ENCODE data around the gene CCDC136. TPM values are rescaled to one million over a fixed set of nuclear protein-coding genes. Genes with fewer than 3 reads are reported as not detected.
A peak's percentile ranks its signal among the peaks of the same experiment; 100 is the strongest.

Gene CCDC136
- total RNA-seq, 2 experiments from 2014 or later: 13.8 to 14.5 TPM

DNA sequence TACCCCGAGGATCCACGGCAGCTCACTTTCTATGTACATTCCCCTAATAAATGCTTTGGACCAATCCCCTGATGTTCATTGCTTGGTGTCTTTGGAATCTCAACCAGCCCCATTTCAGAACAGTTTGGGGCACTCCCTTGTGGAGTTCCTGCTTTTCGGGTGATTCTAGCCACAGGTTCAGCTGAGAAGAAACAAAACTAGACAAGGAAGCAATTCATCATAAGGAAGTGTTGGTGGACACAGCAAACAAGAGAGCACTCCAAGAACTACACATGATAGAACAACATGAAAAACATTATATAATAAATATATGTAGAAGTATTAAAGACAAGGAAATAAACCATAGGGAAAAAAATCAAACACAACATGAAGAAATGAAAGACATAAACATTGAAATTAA, 6.0 kb upstream of the CCDC136 start:
- no peaks in the 10 kb centered on the region for H3K9me3 Mint-ChIP-seq
- H3K27me3 Mint-ChIP-seq: peaks cover 50% of the 10 kb centered on the region
- H3K36me3 Mint-ChIP-seq: no peaks in the 10 kb centered on the region
- POLR2A ChIA-PET: interaction anchor here (0.5 kb wide), 1 partner anchor 12 kb away, joined by 3 read pairs; no protein-coding TSS in a partner anchor
- H3K4me3 Mint-ChIP-seq: no peak overlapping the region
- no peak overlapping the region for H3K27ac Mint-ChIP-seq
- DNase-seq (no peak), ATAC-seq (ENCODE audit: low read depth) (no peak)
- H3K4me1 Mint-ChIP-seq: peaks cover 3% of the 10 kb centered on the region

DNA sequence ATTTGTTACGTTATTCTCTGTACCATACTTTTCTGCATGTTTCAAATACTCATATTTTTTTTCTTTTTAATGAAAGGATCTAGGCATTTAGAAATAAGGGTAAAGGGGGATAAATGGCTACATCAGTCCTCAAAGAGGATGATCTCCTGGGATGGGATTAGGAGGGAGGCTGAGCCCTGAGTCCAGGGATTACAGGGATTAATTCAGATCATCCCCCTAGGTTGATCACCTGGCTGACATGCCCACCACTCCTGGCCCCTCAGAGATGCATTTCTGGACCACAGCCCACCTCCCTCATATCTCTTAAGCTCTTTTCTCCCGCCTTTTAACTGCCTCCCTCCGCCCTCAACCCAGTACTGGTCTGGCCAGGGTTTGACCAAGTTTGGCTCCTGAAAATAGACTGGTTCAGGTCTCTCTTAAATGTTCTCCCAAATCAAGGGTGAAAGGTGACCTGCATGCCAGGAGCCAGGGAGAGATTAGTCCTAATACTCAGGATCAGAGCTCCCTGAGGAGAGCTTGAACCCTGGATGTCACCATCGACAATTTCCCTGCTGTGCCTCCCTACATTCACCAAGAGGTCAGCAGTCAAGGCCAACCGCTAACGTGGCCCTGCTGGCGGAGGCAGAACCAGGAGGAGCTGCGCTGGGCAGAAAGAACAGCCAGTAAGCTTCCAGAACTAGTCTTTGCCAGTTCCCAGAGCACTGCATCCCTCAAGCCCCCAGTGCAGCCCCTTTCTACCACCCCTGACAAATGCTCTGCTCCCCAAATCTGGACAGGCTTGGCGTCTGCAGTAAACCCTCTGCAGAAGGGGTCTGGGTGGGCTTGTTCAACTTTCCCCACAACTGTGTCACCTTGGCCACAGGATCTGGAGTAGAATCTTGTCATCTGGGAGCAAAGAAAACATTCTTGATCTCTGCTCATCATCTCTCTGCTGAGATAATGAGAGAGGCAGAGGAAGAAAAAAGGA, 3.0 kb upstream of the CCDC136 start:
- Mint-ChIP-seq H3K4me1 (peaks cover 9% of the 10 kb centered on the region), H3K9me3 (no peaks in the 10 kb centered on the region), H3K36me3 (no peaks in the 10 kb centered on the region), H3K4me3 (no peak overlapping the region), H3K27ac (no peak overlapping the region), H3K27me3 (peaks cover 46% of the 10 kb centered on the region)
- DNase-seq (no peak), ATAC-seq (ENCODE audit: low read depth) (no peak)
- POLR2A ChIA-PET: no interaction called here

GRCh38 chr7:128790315-128791041, 1.3 kb upstream of the CCDC136 start:
- Mint-ChIP-seq H3K4me3 (peak overlapping the region; percentile 75), H3K9me3 (no peaks in the 10 kb centered on the region), H3K36me3 (no peaks in the 10 kb centered on the region), H3K4me1 (peaks cover 10% of the 10 kb centered on the region), H3K27ac (no peak overlapping the region), H3K27me3 (peaks cover 46% of the 10 kb centered on the region)
- ATAC-seq (ENCODE audit: low read depth) (no peak), DNase-seq (peak; percentile 38)
- POLR2A ChIA-PET: interaction anchor here (1.0 to 1.3 kb wide), 3 partner anchors 51 to 264 kb away, joined by 5 read pairs; partner anchors contain the start of genes ATP6V1F and CALU

DNA sequence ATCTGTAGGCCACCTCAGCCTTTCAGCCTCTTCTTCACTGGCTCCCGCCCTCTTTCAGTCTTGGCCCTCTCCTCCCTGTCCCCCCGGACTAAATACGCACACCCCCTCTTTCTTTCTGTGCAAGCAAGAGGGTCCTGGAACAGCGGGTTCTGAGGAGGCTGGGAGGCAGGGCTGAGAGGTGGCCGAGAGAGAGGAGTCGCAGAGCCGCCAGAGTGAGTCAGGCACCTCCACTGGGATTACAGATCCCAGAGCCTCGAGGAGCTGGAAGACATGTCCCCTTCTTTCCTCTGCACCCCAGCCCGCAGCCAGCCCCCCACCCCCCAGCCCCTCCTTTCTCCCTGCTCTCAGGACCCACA, 182 bp downstream of the CCDC136 start:
- DNase-seq (peak; percentile 33), ATAC-seq (ENCODE audit: low read depth) (no peak)
- Mint-ChIP-seq H3K27ac (no peak overlapping the region), H3K4me3 (peak overlapping the region; percentile 86), H3K9me3 (no peaks in the 10 kb centered on the region), H3K27me3 (peaks cover 32% of the 10 kb centered on the region), H3K36me3 (no peaks in the 10 kb centered on the region), H3K4me1 (peaks cover 10% of the 10 kb centered on the region)
- POLR2A ChIA-PET: interaction anchor here (0.9 to 1.3 kb wide), 2 partner anchors 52 to 71 kb away, joined by 4 to 5 read pairs; partner anchors contain the start of genes ATP6V1F and CALU

- POLR2A ChIA-PET: interaction anchor here (0.9 kb wide), 1 partner anchor 53 kb away, joined by 4 read pairs; the partner anchor contains the start of gene CALU
- Mint-ChIP-seq H3K4me1 (peaks cover 7% of the 10 kb centered on the region), H3K9me3 (no peaks in the 10 kb centered on the region), H3K4me3 (peak overlapping the region; percentile 34), H3K27me3 (peaks cover 27% of the 10 kb centered on the region), H3K36me3 (no peaks in the 10 kb centered on the region), H3K27ac (no peak overlapping the region)
- DNase-seq: no peak
- no peak for ATAC-seq (ENCODE audit: low read depth)
Measured at GRCh38 chr7:128792471-128793180, 858 bp downstream of the CCDC136 start.

- no peak for DNase-seq
- POLR2A ChIA-PET: no interaction called here
- Mint-ChIP-seq H3K4me3 (no peak overlapping the region), H3K36me3 (no peaks in the 10 kb centered on the region), H3K4me1 (peaks cover 7% of the 10 kb centered on the region), H3K9me3 (no peaks in the 10 kb centered on the region), H3K27me3 (peaks cover 23% of the 10 kb centered on the region), H3K27ac (no peak overlapping the region)
- ATAC-seq (ENCODE audit: low read depth): no peak
Measured at GRCh38 chr7:128793181-128793547, 1.4 kb downstream of the CCDC136 start.

GRCh38 chr7:128794020-128794419, 2.3 kb downstream of the CCDC136 start:
- POLR2A ChIA-PET: no interaction called here
- H3K36me3 Mint-ChIP-seq: no peaks in the 10 kb centered on the region
- H3K27me3 Mint-ChIP-seq: peaks cover 15% of the 10 kb centered on the region
- no peak overlapping the region for H3K4me3 Mint-ChIP-seq
- H3K4me1 Mint-ChIP-seq: peaks cover 7% of the 10 kb centered on the region
- no peak for ATAC-seq (ENCODE audit: low read depth)
- H3K9me3 Mint-ChIP-seq: no peaks in the 10 kb centered on the region
- no peak overlapping the region for H3K27ac Mint-ChIP-seq
- peak; percentile 46 for DNase-seq

DNA sequence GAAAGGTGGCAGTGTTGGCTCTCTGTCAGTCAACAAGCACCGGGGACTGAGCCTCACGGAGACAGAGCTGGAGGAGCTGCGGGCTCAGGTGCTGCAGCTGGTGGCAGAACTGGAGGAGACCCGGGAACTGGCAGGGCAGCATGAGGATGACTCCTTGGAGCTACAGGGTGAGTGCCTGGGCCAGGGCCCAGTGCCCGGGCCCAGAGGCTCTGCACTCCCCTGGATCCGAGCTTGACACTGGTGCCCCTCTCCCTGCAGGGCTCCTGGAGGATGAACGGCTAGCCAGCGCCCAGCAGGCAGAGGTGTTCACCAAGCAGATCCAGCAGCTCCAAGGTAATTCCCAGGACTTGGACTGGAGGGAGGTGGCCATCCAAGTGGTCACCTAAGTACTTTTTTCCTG, 2.7 kb downstream of the CCDC136 start:
- no peak for ATAC-seq (ENCODE audit: low read depth)
- Mint-ChIP-seq H3K27ac (no peak overlapping the region), H3K36me3 (no peaks in the 10 kb centered on the region), H3K4me1 (peaks cover 7% of the 10 kb centered on the region), H3K27me3 (peaks cover 11% of the 10 kb centered on the region), H3K4me3 (no peak overlapping the region), H3K9me3 (no peaks in the 10 kb centered on the region)
- no peak for DNase-seq
- POLR2A ChIA-PET: no interaction called here

- ATAC-seq (ENCODE audit: low read depth): no peak
- Mint-ChIP-seq H3K27ac (no peak overlapping the region), H3K4me3 (no peak overlapping the region), H3K4me1 (peaks cover 7% of the 10 kb centered on the region), H3K9me3 (no peaks in the 10 kb centered on the region), H3K27me3 (peaks cover 5% of the 10 kb centered on the region), H3K36me3 (no peaks in the 10 kb centered on the region)
- POLR2A ChIA-PET: no interaction called here
- DNase-seq: no peak
Measured at GRCh38 chr7:128795129-128795528, 3.4 kb downstream of the CCDC136 start.

- H3K4me3 Mint-ChIP-seq: no peak overlapping the region
- no peak overlapping the region for H3K27ac Mint-ChIP-seq
- peaks cover 7% of the 10 kb centered on the region for H3K4me1 Mint-ChIP-seq
- no peaks in the 10 kb centered on the region for H3K27me3 Mint-ChIP-seq
- ATAC-seq (ENCODE audit: low read depth) (no peak), DNase-seq (no peak)
- no peaks in the 10 kb centered on the region for H3K9me3 Mint-ChIP-seq
- POLR2A ChIA-PET: no interaction called here
- no peaks in the 10 kb centered on the region for H3K36me3 Mint-ChIP-seq
Measured at GRCh38 chr7:128796327-128796726, 4.6 kb downstream of the CCDC136 start.

DNA sequence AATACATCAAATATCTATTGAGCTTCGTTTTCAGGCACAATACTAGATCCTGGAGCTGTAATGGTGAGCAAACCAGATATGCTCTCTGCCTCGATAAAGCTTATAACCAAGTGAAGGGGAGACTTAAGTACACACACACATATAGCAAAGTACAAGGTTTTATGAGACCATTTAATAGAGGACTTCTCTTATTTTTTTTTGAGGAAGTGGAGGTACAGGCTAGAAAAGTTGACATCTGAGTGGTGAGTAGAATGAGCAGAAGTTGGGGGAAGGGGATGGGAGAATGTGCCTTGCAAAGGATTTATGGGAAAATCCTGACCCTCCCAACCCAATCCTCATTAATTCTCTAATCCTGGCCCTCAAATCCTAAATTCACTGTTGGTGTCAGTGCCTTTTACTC, 7.7 kb downstream of the CCDC136 start:
- POLR2A ChIA-PET: no interaction called here
- no peak for ATAC-seq (ENCODE audit: low read depth)
- no peak for DNase-seq
- Mint-ChIP-seq H3K9me3 (no peaks in the 10 kb centered on the region), H3K27ac (no peak overlapping the region), H3K36me3 (no peaks in the 10 kb centered on the region), H3K27me3 (no peaks in the 10 kb centered on the region), H3K4me3 (no peak overlapping the region), H3K4me1 (no peaks in the 10 kb centered on the region)

- DNase-seq (no peak), ATAC-seq (ENCODE audit: low read depth) (no peak)
- Mint-ChIP-seq H3K9me3 (no peaks in the 10 kb centered on the region), H3K36me3 (no peaks in the 10 kb centered on the region), H3K4me1 (no peaks in the 10 kb centered on the region), H3K27ac (no peak overlapping the region), H3K27me3 (no peaks in the 10 kb centered on the region), H3K4me3 (no peak overlapping the region)
- POLR2A ChIA-PET: no interaction called here
Measured at GRCh38 chr7:128800567-128800966, 8.8 kb downstream of the CCDC136 start.

- DNase-seq: no peak
- no peaks in the 10 kb centered on the region for H3K36me3 Mint-ChIP-seq
- no peaks in the 10 kb centered on the region for H3K4me1 Mint-ChIP-seq
- POLR2A ChIA-PET: no interaction called here
- no peaks in the 10 kb centered on the region for H3K27me3 Mint-ChIP-seq
- H3K27ac Mint-ChIP-seq: no peak overlapping the region
- H3K4me3 Mint-ChIP-seq: no peak overlapping the region
- ATAC-seq (ENCODE audit: low read depth): no peak
- H3K9me3 Mint-ChIP-seq: no peaks in the 10 kb centered on the region
Measured at GRCh38 chr7:128801003-128801402, 9.2 kb downstream of the CCDC136 start.
